DND-41 (cell line): ENCODE measurements around the gene MYO18B.

ENCODE experiments used
- ATAC-seq: fragments of 200-7000 bp; cut with Tn5 transposase; 3 replicates; pipeline ENCODE4 v1.9.1; 2021; ENCODE audit warnings: low read depth; ENCODE audit not compliant: insufficient read depth
- DNase-seq: peaks from one replicate; pipeline ENCODE4 v3.0.0-alpha.2; 2020
- H2AFZ ChIP-seq: 2 replicates; pipeline ENCODE4 v1.6.0; 2012; ENCODE audit warnings: low read depth, low read length
- H3K27ac ChIP-seq: 2 replicates; pipeline ENCODE4 v1.5.1; 2012; ENCODE audit warnings: low read length, inconsistent platforms
- H3K27me3 ChIP-seq: fragments of 200-600 bp; sonication (generic); 2 replicates; pipeline ENCODE4 v1.6.0; 2012; ENCODE audit warnings: low read length, mild to moderate bottlenecking, inconsistent platforms; ENCODE audit not compliant: insufficient read depth, poor library complexity
- H3K36me3 ChIP-seq: 2 replicates; pipeline ENCODE4 v1.5.1; 2012; ENCODE audit warnings: low read length, inconsistent platforms; ENCODE audit not compliant: insufficient read depth
- H3K4me1 ChIP-seq: 2 replicates; pipeline ENCODE4 v1.5.1; 2012; ENCODE audit warnings: mild to moderate bottlenecking, low read length; ENCODE audit not compliant: insufficient read depth
- H3K4me2 ChIP-seq: 2 replicates; pipeline ENCODE4 v1.6.0; 2012; ENCODE audit warnings: mild to moderate bottlenecking, moderate library complexity, low read length, inconsistent platforms; ENCODE audit not compliant: insufficient read depth
- H3K4me3 ChIP-seq, 2 experiments: fragments of 200-600 bp in 1 of 2; shearing (Covaris generic) in 1 of 2; 2 replicates each; pipeline ENCODE4 v1.5.1; 2012 to 2016; ENCODE audit warnings: inconsistent platforms in 2 of 2, low read length in 2 of 2, mild to moderate bottlenecking in 2 of 2, low read depth in 1 of 2, moderate library complexity in 1 of 2
- H3K79me2 ChIP-seq: 2 replicates; pipeline ENCODE4 v1.6.0; 2012; ENCODE audit warnings: low read length, inconsistent platforms; ENCODE audit not compliant: insufficient read depth
- H3K9ac ChIP-seq: 2 replicates; pipeline ENCODE4 v1.6.0; 2012; ENCODE audit warnings: low read depth, mild to moderate bottlenecking, inconsistent platforms, low read length, moderate library complexity
- H3K9me3 ChIP-seq: 2 replicates; pipeline ENCODE4 v1.5.1; 2012; ENCODE audit warnings: low read length, moderate library complexity, mild to moderate bottlenecking, inconsistent platforms; ENCODE audit not compliant: insufficient read depth, severe bottlenecking
- H4K20me1 ChIP-seq: 2 replicates; pipeline ENCODE4 v1.6.0; 2012; ENCODE audit warnings: low read length; ENCODE audit not compliant: insufficient read depth
- EZH2 ChIP-seq: IDR thresholded peaks from 3 replicates; pipeline ENCODE4 v1.6.1; 2012; ENCODE audit warnings: borderline replicate concordance, low read depth, mild to moderate bottlenecking, moderate library complexity, low read length, inconsistent platforms; ENCODE audit not compliant: severe bottlenecking
- TF ChIP-seq, protein P1 (sequence below): IDR thresholded peaks from 2 replicates; pipeline ENCODE4 v1.5.1; 2012; ENCODE audit warnings: borderline replicate concordance, low read length, moderate library complexity, mild to moderate bottlenecking; ENCODE audit not compliant: poor library complexity, severe bottlenecking; ENCODE audit errors: extremely low read depth

The MYO18B gene

DNA sequence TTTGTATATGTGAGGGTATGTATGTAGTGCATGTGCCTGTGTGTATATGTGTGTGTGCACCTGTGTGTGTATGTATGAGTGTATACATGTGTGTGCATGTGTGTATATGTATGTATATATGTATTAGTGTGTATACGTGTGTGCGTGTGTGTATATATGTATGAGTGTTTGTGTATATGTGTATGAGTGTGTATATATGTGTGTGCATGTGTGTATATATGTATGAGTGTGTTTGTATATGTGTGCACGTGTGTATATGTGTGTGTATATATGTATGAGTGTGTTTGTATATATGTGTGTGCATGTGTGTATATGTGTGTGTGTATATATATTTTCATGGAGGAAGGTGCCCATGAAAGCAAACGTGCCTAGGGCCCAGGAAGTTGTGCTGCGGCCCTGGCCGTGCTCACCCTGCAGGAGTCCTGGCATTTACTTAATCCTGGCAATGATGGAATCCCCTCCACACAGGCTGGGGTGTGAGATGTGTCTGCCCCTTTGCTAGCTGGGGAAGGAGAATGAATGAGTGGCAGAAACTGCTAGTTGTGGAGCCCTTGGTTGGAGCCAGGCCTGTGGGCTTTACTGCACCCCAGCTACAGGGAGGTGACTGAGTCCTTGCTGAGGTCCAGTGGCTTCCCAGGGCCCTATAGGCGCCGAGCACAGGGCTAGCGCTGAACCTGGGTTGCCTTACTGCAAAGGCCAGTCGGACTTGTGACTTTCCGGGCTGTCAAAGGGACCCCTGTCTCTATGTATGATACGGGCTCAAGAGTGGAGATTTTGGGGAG, 97.2 kb downstream of the MYO18B start:
- Histone ChIP-seq H3K27ac (no peak overlapping the region), H2AFZ (no peak overlapping the region), H3K4me2 (no peak overlapping the region), H3K9me3 (no peaks in the 10 kb centered on the region), H3K79me2 (no peaks in the 10 kb centered on the region), H3K4me3 (no peak overlapping the region), H4K20me1 (no peaks in the 10 kb centered on the region), H3K36me3 (no peaks in the 10 kb centered on the region), H3K4me1 (no peaks in the 10 kb centered on the region), H3K27me3 (peaks cover 6% of the 10 kb centered on the region), H3K9ac (no peak overlapping the region)
- TF ChIP-seq, protein P1, sequence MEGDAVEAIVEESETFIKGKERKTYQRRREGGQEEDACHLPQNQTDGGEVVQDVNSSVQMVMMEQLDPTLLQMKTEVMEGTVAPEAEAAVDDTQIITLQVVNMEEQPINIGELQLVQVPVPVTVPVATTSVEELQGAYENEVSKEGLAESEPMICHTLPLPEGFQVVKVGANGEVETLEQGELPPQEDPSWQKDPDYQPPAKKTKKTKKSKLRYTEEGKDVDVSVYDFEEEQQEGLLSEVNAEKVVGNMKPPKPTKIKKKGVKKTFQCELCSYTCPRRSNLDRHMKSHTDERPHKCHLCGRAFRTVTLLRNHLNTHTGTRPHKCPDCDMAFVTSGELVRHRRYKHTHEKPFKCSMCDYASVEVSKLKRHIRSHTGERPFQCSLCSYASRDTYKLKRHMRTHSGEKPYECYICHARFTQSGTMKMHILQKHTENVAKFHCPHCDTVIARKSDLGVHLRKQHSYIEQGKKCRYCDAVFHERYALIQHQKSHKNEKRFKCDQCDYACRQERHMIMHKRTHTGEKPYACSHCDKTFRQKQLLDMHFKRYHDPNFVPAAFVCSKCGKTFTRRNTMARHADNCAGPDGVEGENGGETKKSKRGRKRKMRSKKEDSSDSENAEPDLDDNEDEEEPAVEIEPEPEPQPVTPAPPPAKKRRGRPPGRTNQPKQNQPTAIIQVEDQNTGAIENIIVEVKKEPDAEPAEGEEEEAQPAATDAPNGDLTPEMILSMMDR, result no peak
- TF ChIP-seq EZH2, result no peak
- no peak for ATAC-seq
- DNase-seq, result no peak

DNA sequence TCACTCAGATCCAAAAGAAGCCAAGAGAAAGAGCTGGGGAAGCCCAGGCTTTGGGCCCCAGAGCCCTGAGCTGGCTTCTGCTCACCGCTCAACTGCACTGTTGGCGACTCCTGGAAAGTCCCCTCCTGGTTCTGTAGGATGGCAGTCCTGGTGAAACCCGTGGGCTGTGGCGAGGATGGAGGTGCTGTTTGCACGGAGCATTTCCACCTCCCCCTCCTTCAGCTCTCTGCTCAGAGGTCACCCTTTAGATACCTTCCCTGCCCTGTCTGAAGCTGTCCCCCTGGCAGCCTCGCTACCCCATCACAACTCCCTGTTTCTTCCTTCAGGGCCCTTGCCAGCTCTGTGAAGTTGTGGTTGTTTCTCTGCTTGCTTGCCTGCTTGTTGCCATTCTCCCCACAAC, 97.8 kb downstream of the MYO18B start:
- DNase-seq, result no peak
- Histone ChIP-seq H3K36me3 (no peaks in the 10 kb centered on the region), H3K27ac (no peak overlapping the region), H3K4me2 (no peak overlapping the region), H3K4me3 (no peak overlapping the region), H3K4me1 (no peaks in the 10 kb centered on the region), H3K79me2 (no peaks in the 10 kb centered on the region), H4K20me1 (no peaks in the 10 kb centered on the region; the same call in 1 of the 2 replicates), H3K9me3 (no peaks in the 10 kb centered on the region), H3K27me3 (peaks cover 10% of the 10 kb centered on the region), H2AFZ (no peak overlapping the region), H3K9ac (no peak overlapping the region)
- TF ChIP-seq EZH2, result no peak
- TF ChIP-seq, protein P1, result no peak
- no peak for ATAC-seq

DNA sequence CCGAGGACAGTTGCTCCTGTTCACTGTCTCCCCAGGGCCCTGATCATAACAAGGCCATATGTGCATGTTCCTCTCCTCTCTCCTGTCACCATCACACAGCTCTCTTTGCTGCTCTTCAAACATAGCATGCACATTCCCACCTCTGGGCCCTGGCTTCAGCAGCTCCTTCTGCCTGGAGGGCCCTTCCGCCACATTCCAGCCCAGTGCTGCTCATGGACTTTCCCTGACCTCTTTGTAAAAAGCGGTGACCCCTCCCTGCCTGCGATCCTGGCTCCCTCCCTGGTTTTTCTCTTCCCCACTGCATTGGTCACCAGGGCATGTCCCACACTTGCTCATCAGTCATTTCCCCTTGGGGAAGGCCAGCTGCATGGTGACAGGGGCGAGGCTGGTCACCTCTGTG, 98.2 kb downstream of the MYO18B start:
- Histone ChIP-seq H4K20me1 (no peaks in the 10 kb centered on the region; the same call in 1 of the 2 replicates), H3K9ac (no peak overlapping the region), H3K9me3 (no peaks in the 10 kb centered on the region), H3K27me3 (peaks cover 10% of the 10 kb centered on the region), H2AFZ (no peak overlapping the region), H3K4me3 (no peak overlapping the region), H3K4me2 (no peak overlapping the region), H3K36me3 (no peaks in the 10 kb centered on the region), H3K27ac (no peak overlapping the region), H3K79me2 (no peaks in the 10 kb centered on the region), H3K4me1 (no peaks in the 10 kb centered on the region)
- TF ChIP-seq, protein P1, result no peak
- TF ChIP-seq EZH2, result no peak
- ATAC-seq, result no peak
- no peak for DNase-seq

DNA sequence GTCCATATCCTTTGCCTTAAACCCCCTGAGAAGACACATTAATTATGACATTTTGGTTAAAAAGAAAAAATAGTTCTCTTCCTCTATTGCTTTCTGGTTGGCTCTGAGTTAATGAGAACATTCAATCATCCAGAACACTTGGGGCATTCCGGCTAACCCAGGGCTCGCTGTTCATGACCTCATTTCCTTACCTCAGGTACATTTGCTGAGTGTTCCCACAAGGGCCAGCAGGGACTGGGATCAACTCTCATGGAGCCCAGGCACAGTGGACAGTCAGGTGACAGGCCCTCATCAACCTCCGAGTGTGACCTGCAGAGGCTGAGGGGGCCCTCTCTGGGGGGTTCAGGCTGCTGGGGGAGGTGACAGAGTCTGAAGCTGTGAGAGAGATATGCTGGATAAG, 98.9 kb downstream of the MYO18B start:
- no peak overlapping the region for H3K4me3 ChIP-seq
- H3K79me2 ChIP-seq, result no peaks in the 10 kb centered on the region
- peaks cover 10% of the 10 kb centered on the region for H3K27me3 ChIP-seq
- ATAC-seq, result no peak
- H3K9me3 ChIP-seq, result no peaks in the 10 kb centered on the region
- H3K27ac ChIP-seq, result no peak overlapping the region
- TF ChIP-seq, protein P1, result no peak
- TF ChIP-seq EZH2, result no peak
- no peak overlapping the region for H3K4me2 ChIP-seq
- no peaks in the 10 kb centered on the region; the same call in 1 of the 2 replicates for H4K20me1 ChIP-seq
- no peak for DNase-seq
- H3K9ac ChIP-seq, result no peak overlapping the region
- no peak overlapping the region for H2AFZ ChIP-seq
- no peaks in the 10 kb centered on the region for H3K4me1 ChIP-seq
- H3K36me3 ChIP-seq, result no peaks in the 10 kb centered on the region
